Keratinocyte (primary cell): ENCODE data around the gene DNM1L. TPM values are rescaled to one million over a fixed set of nuclear protein-coding genes. Genes with fewer than 3 reads are reported as not detected.

Experiments
- DNase-seq: peaks from one replicate; pipeline ENCODE4 v3.0.0-alpha.2; 2011; ENCODE audit warnings: low read depth, missing footprints, low spot score
- FAIRE-seq: peaks from 2 replicates; lab custom pipeline; 2011; peaks lifted over from hg19 to GRCh38; lab: Jason Lieb, UNC
- H2AFZ ChIP-seq: 2 replicates; pipeline ENCODE4 v1.6.0; 2012; ENCODE audit warnings: low read length, control low read depth, inconsistent platforms; ENCODE audit not compliant: control insufficient read depth
- H3K27ac ChIP-seq: 2 replicates; pipeline ENCODE4 v1.5.1; 2011; ENCODE audit warnings: low read length; ENCODE audit not compliant: control insufficient read depth, insufficient read depth
- H3K27me3 ChIP-seq: 3 replicates; pipeline ENCODE4 v1.6.0; 2011; ENCODE audit warnings: low read length; ENCODE audit not compliant: control insufficient read depth, insufficient read depth; ENCODE audit errors: extremely low read depth
- H3K36me3 ChIP-seq, 2 experiments: 2 replicates in 1 of 2; 3 replicates in 1 of 2; pipeline ENCODE4 v1.5.1; 2011; ENCODE audit warnings: low read length in 2 of 2, mild to moderate bottlenecking in 1 of 2; ENCODE audit not compliant: control insufficient read depth in 2 of 2, insufficient read depth in 2 of 2; ENCODE audit errors: extremely low read depth in 1 of 2
- H3K4me1 ChIP-seq: 3 replicates; pipeline ENCODE4 v1.5.1; 2011; ENCODE audit warnings: low read length; ENCODE audit not compliant: control insufficient read depth, insufficient read depth; ENCODE audit errors: extremely low read depth
- H3K4me2 ChIP-seq: 3 replicates; pipeline ENCODE4 v1.6.0; 2011; ENCODE audit warnings: low read depth, low read length; ENCODE audit not compliant: control insufficient read depth, insufficient read depth; ENCODE audit errors: extremely low read depth
- H3K4me3 ChIP-seq, 3 experiments: fragments of 200-600 bp in 1 of 3; sonication (generic) in 1 of 3; 2 replicates in 2 of 3; 3 replicates in 1 of 3; pipeline ENCODE4 v1.5.1; 2011 to 2016; ENCODE audit warnings: low read length in 3 of 3, mild to moderate bottlenecking in 3 of 3, control low read depth in 2 of 3, inconsistent platforms in 1 of 3, low read depth in 1 of 3, mixed read lengths in 1 of 3, mixed run types in 1 of 3, moderate library complexity in 1 of 3; ENCODE audit not compliant: control insufficient read depth in 2 of 3, insufficient read depth in 2 of 3; ENCODE audit errors: extremely low read depth in 1 of 3
- H3K79me2 ChIP-seq: 2 replicates; pipeline ENCODE4 v1.6.0; 2012; ENCODE audit warnings: low read length; ENCODE audit not compliant: control insufficient read depth, insufficient read depth
- H3K9ac ChIP-seq: 3 replicates; pipeline ENCODE4 v1.6.0; 2011; ENCODE audit warnings: low read length; ENCODE audit not compliant: control insufficient read depth, insufficient read depth; ENCODE audit errors: extremely low read depth
- H3K9me1 ChIP-seq: 3 replicates; pipeline ENCODE4 v1.6.0; 2011; ENCODE audit warnings: low read length; ENCODE audit not compliant: control insufficient read depth, insufficient read depth; ENCODE audit errors: extremely low read depth
- H3K9me3 ChIP-seq: 2 replicates; pipeline ENCODE4 v1.5.1; 2012; ENCODE audit warnings: low read depth, low read length; ENCODE audit not compliant: control insufficient read depth
- H4K20me1 ChIP-seq: 3 replicates; pipeline ENCODE4 v1.6.0; 2011; ENCODE audit warnings: low read length; ENCODE audit not compliant: control insufficient read depth, insufficient read depth; ENCODE audit errors: extremely low read depth
- CTCF ChIP-seq, 3 experiments: IDR thresholded peaks in 1 of 3; conservative IDR thresholded peaks in 1 of 3; optimal IDR thresholded peaks in 1 of 3; 2 replicates in 2 of 3; 3 replicates in 1 of 3; pipeline versions ENCODE3 to v1.5.1; 2011; ENCODE audit warnings: low read length in 3 of 3, mild to moderate bottlenecking in 3 of 3, moderate library complexity in 2 of 3, control low read depth in 1 of 3, inconsistent platforms in 1 of 3; ENCODE audit not compliant: insufficient read depth in 2 of 3; ENCODE audit errors: extremely low read depth in 1 of 3
- EZH2 ChIP-seq: IDR thresholded peaks from one replicate; pipeline ENCODE4 v1.6.1; 2012; ENCODE audit warnings: inconsistent platforms, mild to moderate bottlenecking, low read length, moderate library complexity
- dilution Hi-C: fragments of 300-500 bp; cut with MboI; formaldehyde crosslinking; loops from one replicate; pipeline ENCODE4 v1.7.0; 2020; ENCODE audit warnings: low sequenced_read_pairs; ENCODE audit not compliant: extremely low pct_ligation_motif_present
- polyA plus RNA-seq, 5 experiments: library from polyadenylated mRNA; depleted of rRNA in 3 of 5; stranded (reverse) in 3 of 5; stranded (forward) in 1 of 5; unstranded in 1 of 5; fragments of >200 nt; gene quantifications; 1 replicate in 1 of 5; 2 replicates in 3 of 5; 3 replicates in 1 of 5; pipeline versions ENCODE4 v1.2.1 to v1.2.3, GENCODE V29; 2011 to 2012; ENCODE audit warnings: missing spikeins in 2 of 5, low read depth in 1 of 5, low replicate concordance in 1 of 5

DNM1L gene
- polyA plus RNA-seq, 1 donor (not counting 4 experiments of a cell fraction or from before 2014, with no cell fraction given) = 115 TPM

GRCh38 chr12:32783029-32783428 lies 103.9 kb downstream of the DNM1L start:
- FAIRE-seq = peak; percentile 13

GRCh38 chr12:32785557-32785956 lies 106.5 kb downstream of the DNM1L start:
- dilution Hi-C loops = no loop called here
- Histone ChIP-seq H3K9me3 (no peaks in the 10 kb centered on the region), H4K20me1 (no peaks in the 10 kb centered on the region), H2AFZ (no peak overlapping the region), H3K9me1 (no peaks in the 10 kb centered on the region), H3K27ac (no peak overlapping the region), H3K4me2 (no peak overlapping the region), H3K9ac (no peak overlapping the region), H3K27me3 (no peaks in the 10 kb centered on the region), H3K36me3 (peaks cover 4% of the 10 kb centered on the region in 2 experiments), H3K79me2 (no peaks in the 10 kb centered on the region), H3K4me3 (no peak overlapping the region), H3K4me1 (no peaks in the 10 kb centered on the region)
- DNase-seq (no peak), FAIRE-seq (no peak)
- no peak for TF ChIP-seq CTCF (optimal IDR thresholded peaks at IDR 0.05 in 1 of 3, IDR thresholded peaks at IDR 0.05 in 1 of 3, conservative IDR thresholded peaks at IDR 0.05 in 1 of 3; ENCODE audit: extremely low read depth in 1 of 3, insufficient read depth in 2 of 3, low read length in 3 of 3)
- no peak for TF ChIP-seq EZH2

More at GRCh38 chr12:32783029-32783428, 103.9 kb downstream of the DNM1L start:
- DNase-seq = no peak
- H3K79me2 ChIP-seq = no peaks in the 10 kb centered on the region
- H3K9me3 ChIP-seq = no peaks in the 10 kb centered on the region
- no peak overlapping the region for H3K9ac ChIP-seq
- no peaks in the 10 kb centered on the region for H3K36me3 ChIP-seq
- H3K27ac ChIP-seq = no peak overlapping the region
- no peaks in the 10 kb centered on the region for H3K9me1 ChIP-seq
- dilution Hi-C loops = no loop called here
- no peak overlapping the region for H2AFZ ChIP-seq
- H4K20me1 ChIP-seq = no peaks in the 10 kb centered on the region
- no peak overlapping the region for H3K4me3 ChIP-seq
- H3K27me3 ChIP-seq = no peaks in the 10 kb centered on the region
- H3K4me1 ChIP-seq = no peaks in the 10 kb centered on the region
- TF ChIP-seq CTCF (optimal IDR thresholded peaks at IDR 0.05 in 1 of 3, IDR thresholded peaks at IDR 0.05 in 1 of 3, conservative IDR thresholded peaks at IDR 0.05 in 1 of 3; ENCODE audit: extremely low read depth in 1 of 3, insufficient read depth in 2 of 3, low read length in 3 of 3) (no peak), EZH2 (no peak)
- H3K4me2 ChIP-seq = no peak overlapping the region
